Breast epithelium (tissue), 3 donors: Measurements from ENCODE around the gene BIRC7.

Experiments used
- POLR2AphosphoS5 ChIP-seq, 3 donors: sonication (generic); formaldehyde crosslinking; IDR thresholded peaks; one replicate each; pipeline ENCODE4 v1.6.1; 2017; ENCODE audit warnings: antibody characterized with exemption in 3 of 3
- TF ChIP-seq, protein P1 (sequence below), 3 donors: fragments of 450-650 bp; IDR thresholded peaks; one replicate each; pipeline ENCODE4 v1.5.1; 2016 to 2017; ENCODE audit warnings: antibody characterized with exemption in 3 of 3, mild to moderate bottlenecking in 3 of 3, moderate library complexity in 3 of 3

DNA sequence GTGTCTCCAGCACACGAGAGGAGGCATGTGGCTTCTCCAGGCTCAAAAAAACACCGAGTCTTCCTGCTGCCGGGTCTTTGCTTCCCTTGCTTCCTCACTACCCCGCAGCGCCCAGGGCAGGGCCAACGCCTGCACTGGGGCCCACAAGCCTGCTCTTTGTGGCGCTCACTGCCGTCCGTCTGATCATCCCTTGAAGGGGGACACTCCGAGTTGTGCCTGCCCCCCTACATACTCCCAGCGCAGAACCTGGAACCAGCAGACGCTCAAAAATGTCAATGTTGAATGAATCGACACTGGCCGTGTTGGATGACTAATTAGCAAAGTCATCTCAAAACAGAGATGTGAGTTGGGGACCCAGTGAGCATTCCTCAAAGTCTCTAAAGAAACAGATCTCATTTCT, 28.8 kb downstream of the BIRC7 start:
- no peak for TF ChIP-seq POLR2AphosphoS5 (IDR thresholded peaks at IDR 0.05)
- TF ChIP-seq, protein P1, sequence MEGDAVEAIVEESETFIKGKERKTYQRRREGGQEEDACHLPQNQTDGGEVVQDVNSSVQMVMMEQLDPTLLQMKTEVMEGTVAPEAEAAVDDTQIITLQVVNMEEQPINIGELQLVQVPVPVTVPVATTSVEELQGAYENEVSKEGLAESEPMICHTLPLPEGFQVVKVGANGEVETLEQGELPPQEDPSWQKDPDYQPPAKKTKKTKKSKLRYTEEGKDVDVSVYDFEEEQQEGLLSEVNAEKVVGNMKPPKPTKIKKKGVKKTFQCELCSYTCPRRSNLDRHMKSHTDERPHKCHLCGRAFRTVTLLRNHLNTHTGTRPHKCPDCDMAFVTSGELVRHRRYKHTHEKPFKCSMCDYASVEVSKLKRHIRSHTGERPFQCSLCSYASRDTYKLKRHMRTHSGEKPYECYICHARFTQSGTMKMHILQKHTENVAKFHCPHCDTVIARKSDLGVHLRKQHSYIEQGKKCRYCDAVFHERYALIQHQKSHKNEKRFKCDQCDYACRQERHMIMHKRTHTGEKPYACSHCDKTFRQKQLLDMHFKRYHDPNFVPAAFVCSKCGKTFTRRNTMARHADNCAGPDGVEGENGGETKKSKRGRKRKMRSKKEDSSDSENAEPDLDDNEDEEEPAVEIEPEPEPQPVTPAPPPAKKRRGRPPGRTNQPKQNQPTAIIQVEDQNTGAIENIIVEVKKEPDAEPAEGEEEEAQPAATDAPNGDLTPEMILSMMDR (IDR thresholded peaks at IDR 0.05) = no peak
